H1 (cell line): ENCODE results near the gene EFCAB8. TPM values are rescaled to one million over a fixed set of nuclear protein-coding genes. Genes with fewer than 3 reads are reported as not detected.

Experiments used
- CBX8 ChIP-seq: fragments of 300-800, 300-1000 bp; sonication (generic); IDR thresholded peaks from 2 replicates; pipeline ENCODE4 v1.7.1; 2016; ENCODE audit warnings: low read depth, low read length, borderline replicate concordance
- GABPA ChIP-seq: IDR thresholded peaks from 2 replicates; pipeline ENCODE4 v1.6.1; 2011; ENCODE audit warnings: mild to moderate bottlenecking, low read length, moderate library complexity, borderline replicate concordance; ENCODE audit not compliant: insufficient read depth
- POLR2A ChIP-seq, 2 experiments: IDR thresholded peaks; 1 replicate in 1 of 2; 2 replicates in 1 of 2; pipeline ENCODE4 v1.6.1; 2011; ENCODE audit warnings: low read depth in 2 of 2, low read length in 2 of 2, mild to moderate bottlenecking in 2 of 2; ENCODE audit errors: control extremely low read depth in 1 of 2
- TEAD4 ChIP-seq: IDR thresholded peaks from 2 replicates; pipeline ENCODE4 v1.6.1; 2012; ENCODE audit warnings: low read depth, low read length, inconsistent platforms, mixed read lengths
- polyA plus RNA-seq, 7 experiments: library from polyadenylated mRNA; depleted of rRNA in 3 of 7; stranded (reverse) in 5 of 7; unstranded in 2 of 7; fragments of >200 nt in 5 of 7; fragments of 200-250 nt in 2 of 7; gene quantifications; 1 replicate in 5 of 7; 2 replicates in 1 of 7; 4 replicates in 1 of 7; pipeline versions ENCODE4 v1.2.1 to v1.2.3, GENCODE V29; 2011 to 2013; ENCODE audit warnings: missing spikeins in 2 of 7, mixed read lengths in 2 of 7
- total RNA-seq: library from RNA; stranded (reverse); fragmentation: NEBNext Ultra II Directional; extraction: Animal tissue kit (Norgen Biotek cat#: 25700); gene quantifications from 2 replicates; pipeline ENCODE4 v1.2.1, GENCODE V29; 2021

EFCAB8 gene
- total and polyA plus RNA-seq, 2 of the 8 experiments (the other 6 are each of a cell fraction or from before 2014, with no cell fraction given), result 0.06 to 0.20 TPM

DNA sequence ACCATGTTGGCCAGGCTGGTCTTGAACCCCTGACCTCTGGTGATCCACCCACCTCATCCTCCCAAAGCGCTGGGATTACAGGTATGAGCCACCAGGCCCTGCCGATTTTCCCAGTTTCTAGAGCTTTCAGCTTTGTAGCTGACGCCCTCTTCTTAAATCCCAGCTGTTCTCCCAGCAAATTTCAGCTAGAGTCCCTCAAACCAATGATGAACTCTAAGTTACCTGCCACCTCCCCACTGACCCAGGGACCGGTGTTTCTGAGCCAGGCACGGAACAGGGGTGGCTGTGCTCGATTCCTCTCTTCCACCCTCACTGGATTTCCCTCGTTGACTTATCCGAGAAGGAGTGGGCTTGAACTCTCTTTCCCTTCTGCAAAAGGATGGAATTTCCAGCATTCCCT, 106.4 kb downstream of the EFCAB8 start (continued):
- TF ChIP-seq CBX8, result no peak
- TF ChIP-seq GABPA, result no peak
- no peak for TF ChIP-seq POLR2A (IDR thresholded peaks at IDR 0.05; ENCODE audit: control extremely low read depth in 1 of 2, low read depth in 2 of 2, low read length in 2 of 2)
- no peak for TF ChIP-seq TEAD4
